KMS-11 (cell line): ENCODE measurements around the gene KNCN.
A peak's percentile ranks its signal among the peaks of the same experiment; 100 is the strongest.

Experiments used
- H2AFZ ChIP-seq: fragments of 200-600 bp; sonication (generic); 2 replicates; pipeline ENCODE4 v1.6.1; 2016; ENCODE audit warnings: antibody characterized with exemption, mixed run types, low read depth
- H3K27ac ChIP-seq: fragments of 200-600 bp; sonication (generic); 2 replicates; pipeline ENCODE4 v1.6.1; 2016; ENCODE audit warnings: mild to moderate bottlenecking, mixed run types
- H3K27me3 ChIP-seq: fragments of 200-600 bp; sonication (generic); 2 replicates; pipeline ENCODE4 v1.6.1; 2017; ENCODE audit warnings: mild to moderate bottlenecking, low read depth, mixed run types, moderate library complexity; ENCODE audit not compliant: insufficient read depth
- H3K36me3 ChIP-seq: fragments of 200-600 bp; sonication (generic); 2 replicates; pipeline ENCODE4 v1.6.1; 2017; ENCODE audit warnings: mild to moderate bottlenecking, mixed run types; ENCODE audit not compliant: insufficient read depth
- H3K4me1 ChIP-seq: fragments of 200-600 bp; sonication (generic); 2 replicates; pipeline ENCODE4 v1.6.1; 2016; ENCODE audit warnings: mild to moderate bottlenecking, low read depth, mixed run types; ENCODE audit not compliant: poor library complexity, severe bottlenecking
- H3K4me2 ChIP-seq: fragments of 200-600 bp; sonication (generic); 2 replicates; pipeline ENCODE4 v1.7.0; 2016; ENCODE audit warnings: mild to moderate bottlenecking, mixed run types
- H3K4me3 ChIP-seq: fragments of 200-600 bp; sonication (generic); IDR thresholded peaks from 2 replicates; pipeline ENCODE4 v1.6.1; 2017; ENCODE audit warnings: low read depth, low read length, mixed read lengths; ENCODE audit not compliant: insufficient read depth
- H3K79me2 ChIP-seq: fragments of 200-600 bp; sonication (generic); 2 replicates; pipeline ENCODE4 v1.6.1; 2016; ENCODE audit warnings: low read depth, mixed run types; ENCODE audit not compliant: insufficient read depth
- H3K9ac ChIP-seq: fragments of 200-600 bp; sonication (generic); 2 replicates; pipeline ENCODE4 v1.6.1; 2016; ENCODE audit warnings: mild to moderate bottlenecking, mixed run types
- H4K20me1 ChIP-seq: fragments of 200-600 bp; sonication (generic); 2 replicates; pipeline ENCODE4 v1.6.1; 2016; ENCODE audit warnings: mild to moderate bottlenecking, mixed run types; ENCODE audit not compliant: insufficient read depth
- CTCF ChIP-seq: fragments of 200-600 bp; sonication (generic); conservative IDR thresholded peaks from 2 replicates; pipeline ENCODE4 v1.6.1; 2017; ENCODE audit warnings: low read depth, mild to moderate bottlenecking, antibody characterized with exemption, low read length, moderate library complexity, mixed read lengths

The KNCN gene

GRCh38 chr1:46535063-46535462 lies 16.4 kb downstream of the KNCN start:
- H3K36me3 ChIP-seq: no peaks in the 10 kb centered on the region
- H3K4me2 ChIP-seq: no peak overlapping the region
- no peaks in the 10 kb centered on the region for H3K79me2 ChIP-seq
- H3K4me3 ChIP-seq: no peak overlapping the region
- peak; percentile 28; the same call in 1 of the 2 replicates for TF ChIP-seq CTCF
- peaks cover 17% of the 10 kb centered on the region for H3K27me3 ChIP-seq
- no peaks in the 10 kb centered on the region for H4K20me1 ChIP-seq
- no peak overlapping the region for H3K27ac ChIP-seq
- no peaks in the 10 kb centered on the region for H3K4me1 ChIP-seq
- H2AFZ ChIP-seq: no peak overlapping the region
- no peak overlapping the region for H3K9ac ChIP-seq

GRCh38 chr1:46533179-46533864 lies 18.1 kb downstream of the KNCN start:
- no peaks in the 10 kb centered on the region for H3K4me1 ChIP-seq
- H3K27me3 ChIP-seq: peaks cover 17% of the 10 kb centered on the region
- H4K20me1 ChIP-seq: no peaks in the 10 kb centered on the region
- no peak for TF ChIP-seq CTCF
- H3K79me2 ChIP-seq: no peaks in the 10 kb centered on the region
- no peak overlapping the region for H3K4me2 ChIP-seq
- H2AFZ ChIP-seq: no peak overlapping the region; the same call in 1 of the 2 replicates
- no peak overlapping the region for H3K9ac ChIP-seq
- no peaks in the 10 kb centered on the region for H3K36me3 ChIP-seq
- no peak overlapping the region for H3K4me3 ChIP-seq
- no peak overlapping the region for H3K27ac ChIP-seq

DNA sequence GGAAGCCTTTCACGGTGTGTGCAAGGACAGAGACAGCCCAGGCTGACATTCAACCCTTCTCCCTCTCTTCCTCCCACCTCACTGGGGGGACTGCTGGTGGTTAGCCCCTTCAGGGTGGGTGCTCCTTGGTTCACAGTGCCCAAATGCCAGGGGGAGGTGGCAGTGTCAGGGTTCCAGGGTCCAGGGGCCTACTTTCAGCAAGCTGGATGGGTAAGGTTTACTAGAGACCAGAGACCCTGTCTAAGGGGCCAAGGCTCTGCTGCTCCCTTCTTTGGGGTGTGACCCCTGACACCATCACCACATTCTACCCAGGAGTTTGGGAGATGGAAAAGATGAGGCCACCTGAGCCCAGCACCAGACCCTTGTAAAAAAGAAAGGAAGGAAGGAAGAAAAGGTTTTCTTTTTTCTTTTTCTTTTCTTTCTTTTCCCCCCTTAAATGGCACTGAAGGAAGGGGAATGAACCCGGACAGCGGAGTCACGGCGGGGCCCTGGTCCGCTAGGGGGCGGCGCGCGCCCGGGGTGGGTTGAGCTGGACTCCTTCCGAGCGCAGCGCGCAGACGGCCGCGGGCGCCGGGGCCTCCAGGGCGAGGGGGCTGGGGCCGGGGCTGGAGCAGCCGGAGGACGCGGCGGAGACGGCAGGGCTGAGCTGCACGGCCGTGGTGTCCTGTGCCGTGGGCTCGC lies 18.8 kb downstream of the KNCN start:
- H3K79me2 ChIP-seq: no peaks in the 10 kb centered on the region
- H3K4me1 ChIP-seq: no peaks in the 10 kb centered on the region
- no peaks in the 10 kb centered on the region for H3K36me3 ChIP-seq
- peaks cover 17% of the 10 kb centered on the region for H3K27me3 ChIP-seq
- no peak overlapping the region for H2AFZ ChIP-seq
- H3K4me2 ChIP-seq: no peak overlapping the region
- H3K4me3 ChIP-seq: no peak overlapping the region
- peak; percentile 33; the same call in 1 of the 2 replicates for TF ChIP-seq CTCF
- no peaks in the 10 kb centered on the region for H4K20me1 ChIP-seq
- no peak overlapping the region for H3K9ac ChIP-seq
- no peak overlapping the region for H3K27ac ChIP-seq

DNA sequence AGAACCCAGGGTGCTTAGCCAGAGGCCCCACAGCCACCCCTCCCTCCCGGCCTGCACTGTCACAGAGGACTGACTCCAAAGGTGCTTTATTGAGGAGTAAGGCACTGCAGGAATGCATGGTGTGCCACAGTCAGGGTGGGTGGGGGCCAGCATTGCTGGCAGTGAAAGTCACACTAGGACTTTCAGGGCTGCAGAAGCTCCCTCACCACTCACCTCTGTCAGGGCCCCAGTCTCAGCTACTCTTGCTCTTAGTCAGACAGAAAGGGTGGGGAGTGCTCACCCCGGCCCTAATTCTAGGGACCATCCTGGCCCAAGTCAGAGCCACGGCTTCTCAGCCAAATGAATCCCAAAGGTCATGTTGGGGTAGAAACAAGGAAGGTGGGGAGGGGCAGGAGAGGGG lies 19.4 kb downstream of the KNCN start:
- Histone ChIP-seq H3K36me3 (no peaks in the 10 kb centered on the region), H3K79me2 (no peaks in the 10 kb centered on the region), H3K27me3 (peaks cover 17% of the 10 kb centered on the region), H4K20me1 (no peaks in the 10 kb centered on the region), H2AFZ (no peak overlapping the region), H3K4me3 (no peak overlapping the region), H3K9ac (no peak overlapping the region), H3K4me1 (no peaks in the 10 kb centered on the region), H3K27ac (no peak overlapping the region), H3K4me2 (no peak overlapping the region)
- no peak for TF ChIP-seq CTCF
